Osteoblast (primary cell): ENCODE results near the gene MROH2B. TPM values are rescaled to one million over a fixed set of nuclear protein-coding genes. Genes with fewer than 3 reads are reported as not detected.

Experiments
- DNase-seq: peaks from one replicate; pipeline ENCODE4 v3.0.0; 2011; ENCODE audit warnings: low spot score, mixed read lengths; ENCODE audit not compliant: insufficient read length; ENCODE audit errors: missing footprints
- H2AFZ ChIP-seq: 2 replicates; pipeline ENCODE4 v1.6.0; 2011; ENCODE audit warnings: mild to moderate bottlenecking, low read length
- H3K27ac ChIP-seq: 2 replicates; pipeline ENCODE4 v1.5.1; 2011; ENCODE audit warnings: mild to moderate bottlenecking, low read depth, low read length, moderate library complexity
- H3K27me3 ChIP-seq: 2 replicates; pipeline ENCODE4 v1.6.0; 2012; ENCODE audit warnings: mild to moderate bottlenecking, control low read depth, inconsistent platforms, low read length, moderate library complexity; ENCODE audit not compliant: insufficient read depth
- H3K36me3 ChIP-seq: 2 replicates; pipeline ENCODE4 v1.5.1; 2011; ENCODE audit warnings: mild to moderate bottlenecking, low read length, control low read depth, moderate library complexity; ENCODE audit not compliant: insufficient read depth
- H3K4me1 ChIP-seq: 2 replicates; pipeline ENCODE4 v1.5.1; 2011; ENCODE audit warnings: mild to moderate bottlenecking, low read length, control low read depth, moderate library complexity; ENCODE audit not compliant: insufficient read depth
- H3K4me2 ChIP-seq: 2 replicates; pipeline ENCODE4 v1.6.0; 2011; ENCODE audit warnings: mild to moderate bottlenecking, low read length; ENCODE audit not compliant: insufficient read depth
- H3K4me3 ChIP-seq: fragments of 200-600 bp; sonication (generic); 3 replicates; pipeline ENCODE4 v1.5.1; 2012; ENCODE audit warnings: mild to moderate bottlenecking, low read length, inconsistent platforms; ENCODE audit not compliant: insufficient read depth
- H3K79me2 ChIP-seq: 2 replicates; pipeline ENCODE4 v1.6.0; 2012; ENCODE audit warnings: mild to moderate bottlenecking, low read length, control low read depth, inconsistent platforms; ENCODE audit not compliant: insufficient read depth
- H3K9me3 ChIP-seq: 2 replicates; pipeline ENCODE4 v1.5.1; 2011; ENCODE audit warnings: low read depth, low read length, control low read depth
- H4K20me1 ChIP-seq: 2 replicates; pipeline ENCODE4 v1.6.0; 2012; ENCODE audit warnings: mild to moderate bottlenecking, low read length, control low read depth; ENCODE audit not compliant: insufficient read depth
- total RNA-seq: library from RNA; depleted of rRNA; stranded (reverse); fragments of >200 nt; gene quantifications from 2 replicates; pipeline ENCODE4 v1.2.3, GENCODE V29; 2012
- TF ChIP-seq, protein P1 (sequence below): IDR thresholded peaks from 2 replicates; pipeline ENCODE4 v1.5.1; 2011; ENCODE audit warnings: mild to moderate bottlenecking, low read depth, low read length, moderate library complexity; ENCODE audit errors: extremely low read depth

The MROH2B gene
- total RNA-seq, 1 donor = not detected

DNA sequence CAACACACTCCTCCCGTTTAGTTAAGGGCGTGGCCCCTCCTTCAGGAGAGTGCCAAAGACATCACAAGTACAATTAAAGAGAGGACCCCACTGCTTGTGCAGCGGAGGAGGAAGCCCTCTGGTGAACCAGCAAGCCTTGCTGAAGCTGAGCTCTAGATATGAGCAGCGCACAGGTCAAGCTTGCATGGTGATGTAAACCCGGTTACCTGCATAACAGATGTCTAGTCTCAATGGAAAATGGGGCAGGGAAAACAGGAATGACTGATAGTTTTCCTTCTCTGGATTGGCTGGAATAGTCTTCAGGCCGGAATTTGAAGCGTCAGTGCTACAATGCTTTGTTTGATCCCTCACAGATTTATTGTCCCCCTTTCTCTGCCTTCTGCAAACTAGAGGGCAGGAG lies 66.2 kb downstream of the MROH2B start:
- H3K9me3 ChIP-seq = no peaks in the 10 kb centered on the region
- DNase-seq = no peak
- no peak overlapping the region for H3K4me2 ChIP-seq
- H3K36me3 ChIP-seq = no peaks in the 10 kb centered on the region
- H2AFZ ChIP-seq = no peak overlapping the region
- H3K27me3 ChIP-seq = no peaks in the 10 kb centered on the region
- H3K27ac ChIP-seq = no peak overlapping the region
- H3K4me3 ChIP-seq = no peak overlapping the region
- H3K4me1 ChIP-seq = peaks cover 3% of the 10 kb centered on the region
- TF ChIP-seq, protein P1, sequence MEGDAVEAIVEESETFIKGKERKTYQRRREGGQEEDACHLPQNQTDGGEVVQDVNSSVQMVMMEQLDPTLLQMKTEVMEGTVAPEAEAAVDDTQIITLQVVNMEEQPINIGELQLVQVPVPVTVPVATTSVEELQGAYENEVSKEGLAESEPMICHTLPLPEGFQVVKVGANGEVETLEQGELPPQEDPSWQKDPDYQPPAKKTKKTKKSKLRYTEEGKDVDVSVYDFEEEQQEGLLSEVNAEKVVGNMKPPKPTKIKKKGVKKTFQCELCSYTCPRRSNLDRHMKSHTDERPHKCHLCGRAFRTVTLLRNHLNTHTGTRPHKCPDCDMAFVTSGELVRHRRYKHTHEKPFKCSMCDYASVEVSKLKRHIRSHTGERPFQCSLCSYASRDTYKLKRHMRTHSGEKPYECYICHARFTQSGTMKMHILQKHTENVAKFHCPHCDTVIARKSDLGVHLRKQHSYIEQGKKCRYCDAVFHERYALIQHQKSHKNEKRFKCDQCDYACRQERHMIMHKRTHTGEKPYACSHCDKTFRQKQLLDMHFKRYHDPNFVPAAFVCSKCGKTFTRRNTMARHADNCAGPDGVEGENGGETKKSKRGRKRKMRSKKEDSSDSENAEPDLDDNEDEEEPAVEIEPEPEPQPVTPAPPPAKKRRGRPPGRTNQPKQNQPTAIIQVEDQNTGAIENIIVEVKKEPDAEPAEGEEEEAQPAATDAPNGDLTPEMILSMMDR = no peak
- H3K79me2 ChIP-seq = no peaks in the 10 kb centered on the region
- H4K20me1 ChIP-seq = no peaks in the 10 kb centered on the region

DNA sequence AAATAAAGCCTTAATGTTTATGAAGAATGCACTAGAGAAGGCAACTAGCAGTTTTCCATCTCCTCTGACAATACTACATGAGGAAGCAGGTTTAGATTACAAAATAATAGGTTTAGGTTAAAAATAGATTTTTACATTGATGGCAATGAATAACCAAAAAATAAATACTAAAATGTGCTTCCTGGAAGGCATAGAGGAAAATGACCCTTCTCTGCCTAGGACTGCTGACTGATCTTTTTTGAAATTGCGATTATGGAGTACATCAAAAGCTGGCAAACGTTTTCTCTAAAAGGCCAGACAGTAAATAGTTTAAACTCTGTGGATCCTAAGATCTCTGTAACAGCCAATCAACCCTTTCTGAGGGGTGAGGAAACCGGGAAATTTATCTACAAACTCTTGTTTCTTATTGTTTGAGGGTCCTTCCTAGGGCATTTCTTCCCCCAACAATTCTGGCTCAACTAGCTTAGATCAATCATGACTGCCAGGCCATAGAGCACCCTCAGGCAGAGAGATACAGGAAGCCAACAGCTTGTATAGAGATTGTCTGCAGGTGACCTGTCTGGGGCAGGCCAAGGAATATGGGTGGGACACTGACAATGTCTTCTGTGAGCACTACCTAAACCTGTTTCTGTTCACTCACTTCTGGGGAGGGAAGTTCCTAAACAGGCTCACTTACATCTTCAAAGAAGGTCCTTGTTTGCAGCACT lies 67.3 kb downstream of the MROH2B start:
- TF ChIP-seq, protein P1 = no peak
- DNase-seq = no peak
- H2AFZ ChIP-seq = no peak overlapping the region
- H3K36me3 ChIP-seq = no peaks in the 10 kb centered on the region
- no peak overlapping the region for H3K4me3 ChIP-seq
- no peak overlapping the region for H3K4me2 ChIP-seq
- H3K4me1 ChIP-seq = no peaks in the 10 kb centered on the region
- H3K27ac ChIP-seq = no peak overlapping the region
- H4K20me1 ChIP-seq = no peaks in the 10 kb centered on the region
- H3K9me3 ChIP-seq = no peaks in the 10 kb centered on the region
- no peaks in the 10 kb centered on the region for H3K79me2 ChIP-seq
- no peaks in the 10 kb centered on the region for H3K27me3 ChIP-seq

DNA sequence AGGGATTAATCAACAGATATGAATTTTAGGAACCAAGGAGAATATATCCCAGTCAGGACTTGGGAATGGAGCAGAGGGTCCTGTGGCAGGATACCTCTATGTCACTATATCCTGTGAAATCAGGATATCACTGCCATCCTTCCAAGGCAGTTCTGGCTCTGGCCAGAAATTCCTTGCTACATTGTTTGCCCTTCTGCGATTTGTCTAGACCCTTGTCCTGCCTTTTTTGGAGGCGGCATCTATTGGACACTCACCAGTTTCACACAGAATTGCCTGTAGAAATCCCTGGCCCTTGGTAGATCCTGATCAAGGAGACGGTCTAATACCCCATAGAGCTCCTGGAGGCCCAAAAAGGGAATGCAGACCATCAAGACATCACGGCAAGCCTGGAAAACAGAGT lies 71.2 kb downstream of the MROH2B start:
- DNase-seq = no peak
- Histone ChIP-seq H3K36me3 (no peaks in the 10 kb centered on the region), H3K4me2 (no peak overlapping the region), H3K4me3 (no peak overlapping the region), H2AFZ (no peak overlapping the region), H3K4me1 (no peaks in the 10 kb centered on the region), H3K27me3 (no peaks in the 10 kb centered on the region), H3K9me3 (no peaks in the 10 kb centered on the region), H3K79me2 (no peaks in the 10 kb centered on the region), H3K27ac (no peak overlapping the region), H4K20me1 (no peaks in the 10 kb centered on the region)
- TF ChIP-seq, protein P1 = no peak

DNA sequence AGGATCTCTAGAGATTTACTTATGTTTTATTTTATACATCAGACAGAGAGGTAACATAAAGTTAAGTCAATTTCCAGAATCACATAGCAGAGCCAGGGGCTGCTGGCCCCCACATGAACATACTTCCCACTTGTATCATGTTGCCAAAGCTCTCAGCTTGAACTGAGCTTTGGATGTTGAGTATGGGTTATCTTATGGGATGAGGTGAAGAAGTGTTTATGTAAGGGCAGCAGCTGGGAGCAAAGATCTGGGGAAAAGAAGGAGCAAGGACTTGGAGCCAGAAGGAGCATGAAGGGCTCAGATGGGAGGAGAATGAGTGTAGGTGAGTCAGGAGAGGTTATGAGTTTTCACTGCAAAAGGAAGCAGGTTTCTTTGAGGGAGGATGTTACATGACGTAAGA lies 72.0 kb downstream of the MROH2B start:
- TF ChIP-seq, protein P1 = no peak
- no peaks in the 10 kb centered on the region for H3K4me1 ChIP-seq
- no peak overlapping the region for H3K4me2 ChIP-seq
- H3K4me3 ChIP-seq = no peak overlapping the region
- DNase-seq = no peak
- H3K27me3 ChIP-seq = no peaks in the 10 kb centered on the region
- H4K20me1 ChIP-seq = no peaks in the 10 kb centered on the region
- H3K36me3 ChIP-seq = no peaks in the 10 kb centered on the region
- no peak overlapping the region for H3K27ac ChIP-seq
- no peaks in the 10 kb centered on the region for H3K79me2 ChIP-seq
- H3K9me3 ChIP-seq = no peaks in the 10 kb centered on the region
- no peak overlapping the region for H2AFZ ChIP-seq
